NCI-H2227 (cell line): ENCODE results near the gene RMND1.
"Not testable (repeated sequence)": the region's sequence is repeated elsewhere in the genome, so short reads cannot be mapped to it uniquely, and the experiment has no call there.

Experiments
- DNase-seq: peaks from one replicate; lab custom pipeline; 2025; ENCODE audit not compliant: unreplicated experiment; lab: John Stamatoyannopoulos, UW

RMND1 gene

GRCh38 chr6:151387175-151387970 lies 64.6 kb downstream of the RMND1 start:
- no peak for DNase-seq

GRCh38 chr6:151385177-151385576 lies 66.7 kb downstream of the RMND1 start:
- DNase-seq = peak; percentile 16

DNA sequence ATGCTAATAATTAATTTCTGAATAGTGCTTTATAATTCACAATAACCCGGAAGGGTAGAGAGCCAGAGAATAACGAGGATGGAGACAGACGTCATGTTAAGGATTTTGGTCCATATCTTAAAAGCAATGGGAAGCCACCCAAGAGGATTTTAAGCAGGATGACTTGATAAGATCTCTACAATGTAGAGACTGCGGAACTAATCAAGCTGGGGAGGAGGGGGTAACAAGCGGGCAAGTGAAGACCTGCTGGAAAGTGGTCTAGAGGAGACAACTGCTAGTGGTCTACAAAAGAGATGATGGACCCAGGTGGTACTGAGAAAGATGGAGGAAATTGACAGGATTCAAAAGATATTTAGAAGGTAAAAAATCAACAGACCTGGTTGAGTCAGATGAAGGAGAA lies 67.8 kb downstream of the RMND1 start:
- DNase-seq = no peak

- DNase-seq = not testable (repeated sequence)
These were observed 69.3 kb downstream of the RMND1 start for GRCh38 chr6:151382631-151383030.

DNA sequence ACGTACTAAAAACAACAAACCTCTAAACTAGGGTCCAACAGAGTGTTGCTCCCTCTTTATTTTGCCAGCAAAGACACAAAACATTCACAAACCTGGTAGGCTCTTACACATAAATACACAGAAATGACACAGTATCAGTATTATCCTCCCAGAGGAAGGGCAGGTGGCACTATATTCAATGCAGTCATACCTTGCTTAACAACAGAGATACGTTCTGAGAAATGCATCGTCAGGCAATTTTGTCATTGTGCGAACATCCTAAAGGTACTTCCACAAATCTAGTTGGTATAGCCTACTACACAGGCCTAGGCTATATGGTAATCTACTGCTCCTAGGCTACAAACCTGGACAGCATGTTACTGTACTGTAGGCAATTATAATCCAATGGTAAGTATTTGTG lies 70.2 kb downstream of the RMND1 start:
- DNase-seq = no peak

DNA sequence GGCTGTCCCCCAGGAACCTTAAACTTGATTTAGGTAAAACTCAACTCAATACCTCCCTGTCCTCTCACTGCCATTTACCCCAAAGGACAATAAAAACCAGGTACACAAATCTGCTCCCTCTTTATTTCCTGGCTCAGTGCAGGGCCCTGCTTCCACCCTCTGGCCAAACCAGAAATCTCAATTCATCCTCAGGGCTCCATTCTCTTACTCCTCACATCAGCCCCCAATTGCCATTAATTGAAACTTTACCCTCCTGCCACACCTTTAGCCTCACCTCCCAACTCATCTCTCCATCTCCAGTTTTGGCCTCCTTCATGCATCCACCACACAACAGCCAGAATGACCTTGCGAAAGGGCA lies 71.1 kb downstream of the RMND1 start:
- no peak for DNase-seq

- DNase-seq = no peak
These were observed 71.7 kb downstream of the RMND1 start for GRCh38 chr6:151379933-151380847.

- DNase-seq = no peak
These were observed 74.8 kb downstream of the RMND1 start for GRCh38 chr6:151377095-151377494.

DNA sequence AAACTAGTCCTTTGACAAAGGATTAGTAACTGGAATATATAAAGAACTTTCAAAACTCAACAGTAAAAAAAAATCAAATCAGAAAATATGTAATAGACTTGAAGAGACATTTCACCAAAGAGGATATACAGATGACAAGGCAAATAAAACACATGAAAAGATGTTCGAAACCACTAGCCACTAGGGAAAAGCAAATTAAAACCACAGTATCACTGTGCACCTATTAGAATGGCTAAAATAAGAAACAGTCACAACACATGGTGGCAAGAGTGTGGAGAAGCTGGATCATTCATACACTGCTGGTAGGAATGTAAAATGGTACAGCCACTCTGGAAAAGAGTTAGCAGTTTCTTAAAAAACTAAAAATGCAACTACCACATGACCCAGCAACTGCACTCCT lies 75.5 kb downstream of the RMND1 start:
- no peak for DNase-seq

DNA sequence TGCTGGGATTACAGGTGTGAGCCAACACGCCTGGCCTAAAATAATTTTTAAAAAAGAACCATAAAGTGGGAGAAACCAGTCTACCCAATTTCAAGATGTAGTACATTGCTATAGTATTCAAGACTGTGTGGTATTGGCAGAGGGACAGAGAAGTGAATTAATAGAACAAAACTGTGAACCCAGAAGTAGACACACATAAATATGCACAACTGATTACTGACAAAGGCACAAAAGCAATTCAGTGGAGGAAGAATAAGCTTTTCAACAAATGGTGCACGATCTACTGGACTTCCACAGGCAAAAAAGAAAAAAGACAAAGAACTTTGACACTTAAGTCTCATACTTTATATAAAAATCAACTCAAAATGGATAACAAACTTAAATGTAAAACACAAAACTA lies 76.1 kb downstream of the RMND1 start:
- DNase-seq = no peak

DNA sequence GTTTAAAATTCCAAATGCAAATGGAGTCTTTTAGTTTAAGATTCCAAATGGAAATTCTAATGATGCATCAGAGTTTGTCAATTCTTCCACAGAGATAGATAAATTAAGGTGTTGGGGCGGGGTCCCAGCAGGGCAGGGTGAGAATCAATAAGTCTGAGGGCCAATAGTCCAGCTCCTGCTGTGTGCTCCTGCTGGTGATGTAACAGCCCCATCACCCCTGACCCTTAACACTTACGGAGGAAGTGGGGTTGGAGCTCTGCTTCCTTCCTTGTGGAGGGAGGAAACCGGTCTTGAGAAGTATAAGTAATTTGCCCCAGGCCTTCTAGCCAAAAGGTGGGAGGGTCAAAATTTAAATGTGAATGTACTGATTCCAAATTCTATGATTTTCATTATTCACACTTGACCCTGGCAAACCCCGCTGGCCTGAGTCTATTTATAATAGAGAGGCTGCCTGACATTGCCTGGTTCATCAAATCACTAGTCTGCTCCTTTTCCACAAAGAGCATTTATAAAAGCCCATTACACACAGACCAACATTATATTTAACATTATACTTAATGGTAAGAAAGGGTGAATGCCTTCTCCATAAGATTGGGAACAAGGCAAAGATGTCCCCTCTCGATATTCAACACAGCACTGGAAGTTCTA lies 77.8 kb downstream of the RMND1 start:
- peak; percentile 46 for DNase-seq

DNA sequence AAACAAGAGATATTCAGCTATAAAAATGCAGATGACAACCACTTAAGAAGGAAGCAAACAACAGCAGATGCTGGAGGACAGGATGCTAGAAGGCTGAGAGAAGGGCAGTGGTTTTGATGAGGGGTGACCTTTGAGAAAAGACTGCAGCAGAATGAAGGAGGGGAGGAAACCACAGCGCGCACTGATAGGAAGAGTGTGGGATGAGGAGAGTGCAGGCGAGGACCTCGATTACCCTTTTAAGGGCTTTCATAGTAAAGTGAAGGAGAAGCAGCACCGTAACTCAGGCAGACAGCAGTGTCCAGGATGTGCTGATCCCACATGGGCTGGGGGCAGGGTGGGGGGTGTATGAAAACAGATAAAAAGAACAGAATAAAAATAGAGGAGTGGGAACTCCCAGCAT lies 79.8 kb downstream of the RMND1 start:
- DNase-seq = no peak

DNA sequence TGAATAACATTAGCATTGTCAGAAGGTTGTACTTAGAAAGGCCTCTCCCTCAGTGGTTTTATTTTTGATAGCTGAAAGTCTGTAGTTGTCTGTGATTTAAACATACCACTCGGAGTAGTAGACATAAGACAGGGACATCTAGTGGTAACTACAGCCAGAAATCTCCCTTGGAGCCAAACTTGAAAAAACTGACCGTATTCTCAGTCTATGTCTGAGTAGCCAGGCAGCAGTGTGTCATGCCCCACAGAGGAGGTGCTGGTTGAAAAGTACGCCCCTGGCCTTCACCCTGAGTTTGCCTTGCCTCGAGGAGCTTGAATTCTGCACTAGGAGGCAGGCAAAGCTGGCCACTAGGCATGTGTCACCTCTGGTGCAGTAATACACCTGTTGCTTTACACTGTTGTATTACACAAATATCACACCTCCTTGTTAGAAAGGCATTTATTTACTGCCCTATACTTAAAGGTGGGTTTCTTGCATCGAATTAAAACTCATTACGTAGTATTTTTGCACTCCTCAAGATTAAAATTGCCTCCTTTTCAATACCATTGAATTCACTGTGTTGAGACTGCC lies 81.3 kb downstream of the RMND1 start:
- no peak for DNase-seq

DNA sequence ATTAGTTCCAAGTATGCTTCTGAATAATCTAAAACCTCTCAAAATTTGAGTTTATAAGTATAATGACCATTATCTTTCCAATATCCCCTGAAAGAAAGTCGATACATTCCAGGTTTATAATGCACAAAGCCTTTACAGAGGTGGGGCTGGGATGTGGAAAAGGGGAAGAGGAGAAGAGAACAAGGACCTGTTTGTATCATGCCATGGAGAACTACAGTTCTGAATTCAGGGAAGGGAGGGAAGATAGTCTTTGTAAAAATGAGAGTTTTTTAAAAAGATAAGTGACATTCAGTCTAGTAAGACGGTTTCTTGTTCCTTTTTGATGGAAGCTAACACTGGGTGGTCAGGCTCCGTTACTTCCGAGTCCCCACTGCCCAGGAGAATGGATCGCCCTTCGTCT lies 86.7 kb downstream of the RMND1 start:
- DNase-seq = no peak

- no peak for DNase-seq
These were observed 92.4 kb downstream of the RMND1 start for GRCh38 chr6:151359486-151359885.

- no peak for DNase-seq
These were observed 93.5 kb downstream of the RMND1 start for GRCh38 chr6:151358475-151358874.

DNA sequence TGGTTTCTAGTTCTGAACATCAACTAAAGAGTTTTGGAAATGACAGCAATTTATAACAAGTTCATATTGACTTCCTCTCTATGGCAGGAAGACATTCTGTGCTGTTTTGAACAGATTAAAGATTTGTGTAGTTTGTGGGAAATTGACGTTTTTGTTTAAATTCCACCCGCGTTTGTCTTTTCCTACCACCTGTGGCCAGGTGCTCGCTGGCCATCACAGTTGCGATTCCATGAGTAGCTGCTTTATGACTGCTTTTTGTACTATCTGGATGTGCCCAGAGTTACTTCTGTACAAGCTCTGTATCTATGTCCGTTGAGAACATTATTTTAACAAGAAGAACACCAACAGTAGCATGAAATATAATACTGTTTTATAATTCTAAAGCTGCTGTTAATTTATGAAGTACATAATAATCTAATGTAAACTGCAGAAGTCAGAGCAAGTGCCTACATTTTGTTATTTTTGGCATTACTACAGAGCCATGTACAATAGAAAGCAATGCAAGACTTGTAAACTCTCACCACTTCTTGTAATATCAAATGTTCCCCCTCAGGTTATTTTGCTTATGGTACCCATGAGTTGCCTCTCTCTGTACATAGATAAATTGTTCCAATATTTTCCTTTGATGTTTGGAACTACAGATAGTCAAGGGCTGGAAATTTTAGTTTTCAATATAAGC lies 94.0 kb downstream of the RMND1 start:
- no peak for DNase-seq

GRCh38 chr6:151356983-151357382 lies 94.9 kb downstream of the RMND1 start:
- DNase-seq = not testable (repeated sequence)
